ENCODE data around the gene CTTN. TPM values are rescaled to one million over a fixed set of nuclear protein-coding genes. Genes with fewer than 3 reads are reported as not detected.

Gene CTTN
- total and polyA plus RNA-seq, 9 of the 15 experiments (the other 6 are each of a cell fraction or from before 2014, with no cell fraction given) = 9.9 to 158 (median 99.7) TPM

GRCh38 chr11:70381350-70381749 lies 17.0 kb upstream of the CTTN start:
- in situ Hi-C loops (cut with MboI) (no loop called here), intact Hi-C loops (cut with micrococcal nuclease) (no loop called here)
- H3K9me1 ChIP-seq (ENCODE audit: control insufficient read depth, insufficient read depth, low read length) = peaks cover 3% of the 10 kb centered on the region
- H3K27ac ChIP-seq (ENCODE audit: extremely low read depth, low read depth, low read length) = peak overlapping the region; percentile 47; the same call in 2 of the 3 replicates
- ChIA-PET CTCF (ENCODE audit: low intra/inter-chr PET ratio) (no interaction called here), POLR2A (interaction anchor here (0.5 to 1.6 kb wide), 4 partner anchors 8 to 595 kb away, joined by 3 to 8 read pairs (median 4); no protein-coding TSS in a partner anchor)
- H2AFZ ChIP-seq (ENCODE audit: low read depth, low read length) = no peak overlapping the region
- peaks cover 87% of the 10 kb centered on the region for H3K36me3 ChIP-seq (ENCODE audit: control insufficient read depth, insufficient read depth, low read length)
- H4K20me1 ChIP-seq (replicated peaks; ENCODE audit: control insufficient read depth, insufficient read depth, low read length) = no peaks in the 10 kb centered on the region; the same call in 1 of the 2 replicates
- H3K27me3 ChIP-seq (ENCODE audit: control insufficient read depth in 2 of 2, insufficient read depth in 2 of 2, low read length in 2 of 2) = no peaks in the 10 kb centered on the region
- no peak overlapping the region for H3K9ac ChIP-seq (ENCODE audit: insufficient read depth in 1 of 2, low read depth in 2 of 2, low read length in 2 of 2)
- TF ChIP-seq CREB5 (CRISPR knock-in tag; IDR thresholded peaks at IDR 0.05) (no peak), MAFK (IDR thresholded peaks at IDR 0.05; ENCODE audit: low read length) (no peak), ZNF165 (CRISPR knock-in tag; IDR thresholded peaks at IDR 0.05; ENCODE audit: borderline replicate concordance) (no peak), TRIM24 (IDR thresholded peaks at IDR 0.05) (no peak), FUS (optimal IDR thresholded peaks at IDR 0.05; ENCODE audit: low read depth, low read length) (no peak), ZNF764 (CRISPR knock-in tag; IDR thresholded peaks at IDR 0.05; ENCODE audit: low read depth) (no peak), NUFIP1 (IDR thresholded peaks at IDR 0.05; ENCODE audit: partially characterized antibody) (no peak), POLR3G (IDR thresholded peaks at IDR 0.05; ENCODE audit: extremely low read depth, insufficient read length, insufficient replicate concordance) (no peak), HMG20A (CRISPR knock-in tag; conservative IDR thresholded peaks at IDR 0.05) (no peak), LEF1 (IDR thresholded peaks at IDR 0.05) (no peak)
- ATAC-seq (no peak), DNase-seq (ENCODE audit: extremely low read depth in 1 of 4, low spot score in 3 of 4) (no peak), FAIRE-seq (no peak)
- H3K9me3 ChIP-seq (replicated peaks; ENCODE audit: control insufficient read depth, insufficient read depth, low read depth, low read length) = no peaks in the 10 kb centered on the region
- 83% methylated on average over 8 of the region's 8 CpGs for WGBS (ENCODE audit: insufficient coverage, low coverage, missing lambda C conversion rate)
- 0 out of 3 replicates have a peak, but pooled peaks cover 2% of the 10 kb centered on the region for H3K79me2 ChIP-seq (ENCODE audit: control insufficient read depth, insufficient read depth, low read length)
- no TSS peak for BruUV-seq (replicated peaks)
- no peak overlapping the region for H3K4me3 ChIP-seq
- no peak overlapping the region for H3K4me2 ChIP-seq (ENCODE audit: insufficient read depth, low read length)
- peaks cover 6 to 11% of the 10 kb centered on the region in 2 experiments; a peak in 4 of 5 replicates for H3K4me1 ChIP-seq (replicated peaks in 1 of 2; ENCODE audit: control insufficient read depth in 2 of 2, insufficient read depth in 2 of 2, low read length in 2 of 2)

Data from K562 (cell line).